Amygdala (tissue), 56 donors: ENCODE data around the gene APOL2.
"Not testable (repeated sequence)": the region's sequence is repeated elsewhere in the genome, so short reads cannot be mapped to it uniquely, and the experiment has no call there.

ENCODE experiments used
- DNase-seq, 56 donors: peaks; one replicate each; lab custom pipeline; 2025; lab: John Stamatoyannopoulos, UW

The APOL2 gene

GRCh38 chr22:36202906-36203305, 36.4 kb downstream of the APOL2 start:
- not testable (repeated sequence) for DNase-seq

- peak in 15 of 56 donors; percentile 5 to 69 (median 31) for DNase-seq
Measured at GRCh38 chr22:36201630-36202319, 37.6 kb downstream of the APOL2 start, which contains the start of gene APOL4. Gene APOL4 (minus strand): TSS chr22:36201809. CDS start chr22:36201734, 75 bp downstream.

- DNase-seq = not testable (repeated sequence)
Measured at GRCh38 chr22:36201025-36201424, 38.3 kb downstream of the APOL2 start.

GRCh38 chr22:36199001-36199551, 40.3 kb downstream of the APOL2 start:
- DNase-seq = no peak

- no peak for DNase-seq
Measured at GRCh38 chr22:36198536-36198935, 40.8 kb downstream of the APOL2 start.

GRCh38 chr22:36197514-36198146, 41.7 kb downstream of the APOL2 start:
- no peak for DNase-seq

GRCh38 chr22:36197065-36197440, 42.3 kb downstream of the APOL2 start:
- peak in 6 of 56 donors; percentile 6 to 53 (median 20) for DNase-seq

GRCh38 chr22:36196254-36197064, 42.9 kb downstream of the APOL2 start:
- DNase-seq = no peak

- peak in 33 of 56 donors; percentile 5 to 73 (median 25) for DNase-seq
Measured at GRCh38 chr22:36194971-36195370, 44.4 kb downstream of the APOL2 start.

- DNase-seq = no peak
Measured at GRCh38 chr22:36194385-36194784, 44.9 kb downstream of the APOL2 start.

- no peak for DNase-seq
Measured at GRCh38 chr22:36193577-36193976, 45.8 kb downstream of the APOL2 start.

GRCh38 chr22:36193171-36193570, 46.2 kb downstream of the APOL2 start:
- no peak for DNase-seq

- no peak for DNase-seq
Measured at GRCh38 chr22:36192542-36192941, 46.8 kb downstream of the APOL2 start.

GRCh38 chr22:36191106-36191836, 48.1 kb downstream of the APOL2 start:
- peak in 52 of 56 donors; percentile 17 to 93 (median 76) for DNase-seq

- DNase-seq = not testable (repeated sequence)
Measured at GRCh38 chr22:36187862-36188261, 51.5 kb downstream of the APOL2 start.

- no peak for DNase-seq
Measured at GRCh38 chr22:36185828-36186624, 53.3 kb downstream of the APOL2 start.

- peak in 41 of 56 donors; percentile 5 to 76 (median 37) for DNase-seq
Measured at GRCh38 chr22:36184433-36185025, 54.8 kb downstream of the APOL2 start.

GRCh38 chr22:36183446-36183845, 55.9 kb downstream of the APOL2 start:
- no peak for DNase-seq

GRCh38 chr22:36182857-36183256, 56.5 kb downstream of the APOL2 start:
- no peak for DNase-seq
